Measurements from ENCODE around the gene IGFBPL1. TPM values are rescaled to one million over a fixed set of nuclear protein-coding genes. Genes with fewer than 3 reads are reported as not detected.

The IGFBPL1 gene
- total and polyA plus RNA-seq, 2 donors, result 0.55 to 6.0 TPM

DNA sequence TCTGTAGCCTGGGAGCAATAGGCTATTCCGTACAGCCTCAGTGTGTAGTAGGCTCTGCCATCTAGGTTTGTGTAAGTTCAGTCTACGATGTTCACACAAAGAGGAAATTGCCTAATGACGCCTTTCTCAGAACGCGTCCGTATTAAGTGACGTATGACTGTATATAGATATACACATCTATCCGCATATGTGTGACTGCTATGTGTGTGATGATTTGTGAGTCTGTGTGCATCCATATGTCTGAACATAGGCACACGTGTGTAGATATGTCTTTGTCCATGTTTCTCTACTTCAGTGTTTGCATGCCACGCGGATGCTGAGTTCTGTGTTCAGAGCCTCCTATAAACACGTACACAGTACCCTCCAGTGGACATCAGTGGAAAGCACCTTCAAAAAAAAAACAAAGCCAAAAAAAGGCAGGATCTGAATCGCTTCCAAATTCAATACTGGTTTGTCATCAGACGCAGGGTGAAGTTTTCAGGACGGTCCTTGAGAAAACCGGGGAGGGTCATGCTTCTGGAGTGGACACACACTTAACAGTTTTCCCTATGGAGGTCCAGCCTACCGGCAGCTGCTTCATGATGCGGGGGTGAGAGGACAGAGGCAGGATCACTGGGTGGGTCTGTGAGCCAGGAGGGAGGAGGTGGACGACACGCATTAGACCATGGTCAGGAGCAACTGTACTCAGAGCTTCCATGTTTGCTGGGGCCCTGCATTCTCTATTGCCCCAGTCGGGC, 61.2 kb downstream of the IGFBPL1 start:
- Histone ChIP-seq H3K9me3 (ENCODE audit: control insufficient read depth in 2 of 2, insufficient read depth in 1 of 2, low read length in 1 of 2) (no peaks in the 10 kb centered on the region), H3K27ac (ENCODE audit: low read depth in 1 of 2, low read length in 1 of 2) (no peak overlapping the region), H3K4me1 (ENCODE audit: control insufficient read depth in 2 of 2, insufficient read depth in 2 of 2, low read length in 2 of 2) (no peaks in the 10 kb centered on the region), H3K4me3 (ENCODE audit: low read length in 2 of 2) (no peak overlapping the region), H3K27me3 (ENCODE audit: control insufficient read depth in 2 of 2, insufficient read depth in 1 of 2, low read length in 1 of 2) (no peaks in the 10 kb centered on the region), H3K36me3 (ENCODE audit: control insufficient read depth in 2 of 2, insufficient read depth in 2 of 2, low read length in 1 of 2) (no peaks in the 10 kb centered on the region)
- 37% methylated on average over 21 of the region's 21 CpGs for WGBS
- peak in 8 of 9 donors; percentile 13 to 67 (median 35) for DNase-seq (ENCODE audit: low read depth in 6 of 9, low spot score in 9 of 9)

DNA sequence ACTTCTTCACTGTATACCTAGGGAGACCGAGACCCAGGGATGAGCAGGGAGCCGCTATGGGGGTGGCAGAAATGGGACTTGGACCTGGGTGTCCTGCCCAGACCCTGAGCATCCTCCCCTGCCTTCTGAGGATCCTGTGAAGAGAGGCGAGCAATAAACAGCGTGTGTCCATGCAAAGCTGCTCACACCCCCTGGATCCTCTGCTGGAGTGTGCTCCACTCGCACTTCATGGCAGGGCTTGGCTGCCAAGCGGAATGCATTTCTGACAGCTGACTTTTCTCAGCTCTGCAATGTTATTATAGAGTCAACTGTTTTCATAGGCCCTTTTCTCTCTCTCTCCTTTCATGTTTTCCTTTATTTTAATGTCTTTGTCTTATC, 62.8 kb downstream of the IGFBPL1 start:
- no peaks in the 10 kb centered on the region for H3K27me3 ChIP-seq (ENCODE audit: control insufficient read depth in 2 of 2, insufficient read depth in 1 of 2, low read length in 1 of 2)
- 94% methylated on average over 6 of the region's 6 CpGs for whole genome bisulfite sequencing
- H3K9me3 ChIP-seq (ENCODE audit: control insufficient read depth in 2 of 2, insufficient read depth in 1 of 2, low read length in 1 of 2), result no peaks in the 10 kb centered on the region
- DNase-seq (ENCODE audit: low read depth in 6 of 9, low spot score in 9 of 9), result no peak
- H3K4me3 ChIP-seq (ENCODE audit: low read length in 2 of 2), result no peak overlapping the region
- H3K36me3 ChIP-seq (ENCODE audit: control insufficient read depth in 2 of 2, insufficient read depth in 2 of 2, low read length in 1 of 2), result no peaks in the 10 kb centered on the region
- no peak overlapping the region for H3K27ac ChIP-seq (ENCODE audit: low read depth in 1 of 2, low read length in 1 of 2)
- H3K4me1 ChIP-seq (ENCODE audit: control insufficient read depth in 2 of 2, insufficient read depth in 2 of 2, low read length in 2 of 2), result no peaks in the 10 kb centered on the region

DNA sequence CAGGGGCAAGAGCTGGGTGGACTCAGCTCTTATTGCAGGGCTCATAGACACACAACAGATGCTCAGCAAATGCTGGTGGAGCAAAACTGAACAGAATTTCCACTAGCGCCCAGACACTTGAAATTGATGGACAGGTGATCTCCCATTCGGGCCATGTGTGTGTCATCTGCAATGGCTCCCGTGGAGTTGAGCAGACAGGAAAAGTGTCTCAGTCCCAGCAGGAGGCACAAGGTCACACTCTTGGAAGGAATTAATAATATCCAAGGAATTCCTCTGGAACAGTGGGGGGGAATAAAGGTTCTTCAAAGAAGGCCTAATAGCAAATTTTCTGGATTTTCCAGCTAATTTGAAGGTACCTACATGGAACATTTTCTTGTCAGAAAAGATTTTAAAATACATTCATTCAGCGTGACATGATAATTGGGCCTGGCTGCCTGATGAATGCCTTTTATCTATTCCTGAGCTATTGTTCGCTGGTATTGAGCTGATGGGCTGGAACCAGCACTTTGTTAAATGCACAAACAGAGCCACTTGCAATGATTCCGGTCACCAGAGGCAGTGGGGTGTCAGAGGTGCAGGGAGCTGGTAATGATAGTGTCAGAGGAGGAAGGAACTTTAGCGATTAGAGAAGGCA, 63.3 kb downstream of the IGFBPL1 start:
- Histone ChIP-seq H3K27me3 (ENCODE audit: control insufficient read depth in 2 of 2, insufficient read depth in 1 of 2, low read length in 1 of 2) (no peaks in the 10 kb centered on the region), H3K36me3 (ENCODE audit: control insufficient read depth in 2 of 2, insufficient read depth in 2 of 2, low read length in 1 of 2) (no peaks in the 10 kb centered on the region), H3K9me3 (ENCODE audit: control insufficient read depth in 2 of 2, insufficient read depth in 1 of 2, low read length in 1 of 2) (no peaks in the 10 kb centered on the region), H3K4me3 (ENCODE audit: low read length in 2 of 2) (no peak overlapping the region), H3K4me1 (ENCODE audit: control insufficient read depth in 2 of 2, insufficient read depth in 2 of 2, low read length in 2 of 2) (no peaks in the 10 kb centered on the region), H3K27ac (ENCODE audit: low read depth in 1 of 2, low read length in 1 of 2) (no peak overlapping the region)
- 96% methylated on average over 7 of the region's 7 CpGs for WGBS
- no peak for DNase-seq (ENCODE audit: low read depth in 6 of 9, low spot score in 9 of 9)

DNA sequence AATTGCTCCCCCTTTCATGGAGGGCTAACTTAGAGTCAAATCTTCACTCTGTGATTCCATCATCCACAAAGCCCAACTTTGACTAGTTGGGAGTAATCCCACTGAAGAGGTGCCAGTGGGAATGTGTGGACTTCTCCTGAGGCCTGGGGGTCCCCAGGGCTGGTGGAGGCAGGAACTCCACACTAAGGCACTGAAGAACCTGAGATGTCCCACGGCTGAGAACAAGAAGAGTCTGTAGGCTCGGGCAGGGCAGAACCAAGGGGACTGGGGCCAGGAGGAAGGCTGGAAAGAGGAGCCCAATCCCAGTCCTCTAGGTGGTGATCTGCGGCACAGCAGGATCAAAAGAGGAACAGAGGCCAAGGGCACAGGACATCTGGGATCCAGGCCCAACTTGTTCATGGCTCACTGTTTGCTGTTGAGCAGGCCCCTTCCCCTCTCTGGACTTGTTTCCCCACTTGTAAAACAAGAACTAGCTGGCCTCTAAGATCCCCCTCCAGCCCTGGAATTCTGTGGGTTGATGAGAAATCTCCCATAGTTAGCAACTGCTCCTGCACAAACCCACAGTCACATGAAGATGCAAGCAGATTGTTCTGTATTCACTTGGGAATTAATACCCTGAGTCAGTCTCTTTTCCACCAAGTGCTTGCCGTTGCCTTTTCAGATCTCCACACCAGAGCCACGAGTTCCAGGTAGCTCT, 64.4 kb downstream of the IGFBPL1 start:
- no peaks in the 10 kb centered on the region for H3K27me3 ChIP-seq (ENCODE audit: control insufficient read depth in 2 of 2, insufficient read depth in 1 of 2, low read length in 1 of 2)
- no peaks in the 10 kb centered on the region for H3K36me3 ChIP-seq (ENCODE audit: control insufficient read depth in 2 of 2, insufficient read depth in 2 of 2, low read length in 1 of 2)
- no peaks in the 10 kb centered on the region for H3K9me3 ChIP-seq (ENCODE audit: control insufficient read depth in 2 of 2, insufficient read depth in 1 of 2, low read length in 1 of 2)
- no peaks in the 10 kb centered on the region for H3K4me1 ChIP-seq (ENCODE audit: control insufficient read depth in 2 of 2, insufficient read depth in 2 of 2, low read length in 2 of 2)
- no peak overlapping the region for H3K27ac ChIP-seq (ENCODE audit: low read depth in 1 of 2, low read length in 1 of 2)
- H3K4me3 ChIP-seq (ENCODE audit: low read length in 2 of 2), result no peak overlapping the region
- no peak for DNase-seq (ENCODE audit: low read depth in 6 of 9, low spot score in 9 of 9)
- 73% methylated on average over 5 of the region's 5 CpGs for WGBS

DNA sequence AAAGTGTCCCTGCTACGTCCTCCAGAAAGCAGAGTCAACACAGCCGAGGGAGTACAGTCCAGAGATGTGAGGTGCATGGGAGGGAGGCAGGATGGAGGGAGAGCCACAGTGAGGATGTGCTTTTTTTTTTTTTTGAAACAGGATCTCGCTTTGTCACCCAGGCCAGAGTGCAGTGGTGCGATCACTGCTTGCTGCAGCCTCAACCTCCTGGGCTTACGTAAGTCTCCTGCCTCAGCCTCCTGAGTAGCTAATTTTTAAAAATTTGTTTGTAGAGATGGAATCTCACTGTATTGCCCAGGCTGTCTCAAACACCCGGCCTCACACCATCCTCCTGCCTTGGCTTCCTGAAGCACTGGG, 65.0 kb downstream of the IGFBPL1 start:
- DNase-seq (ENCODE audit: low read depth in 6 of 9, low spot score in 9 of 9), result no peak
- Histone ChIP-seq H3K27ac (ENCODE audit: low read depth in 1 of 2, low read length in 1 of 2) (no peak overlapping the region), H3K27me3 (ENCODE audit: control insufficient read depth in 2 of 2, insufficient read depth in 1 of 2, low read length in 1 of 2) (no peaks in the 10 kb centered on the region), H3K4me3 (ENCODE audit: low read length in 2 of 2) (no peak overlapping the region), H3K9me3 (ENCODE audit: control insufficient read depth in 2 of 2, insufficient read depth in 1 of 2, low read length in 1 of 2) (no peaks in the 10 kb centered on the region), H3K36me3 (ENCODE audit: control insufficient read depth in 2 of 2, insufficient read depth in 2 of 2, low read length in 1 of 2) (no peaks in the 10 kb centered on the region), H3K4me1 (ENCODE audit: control insufficient read depth in 2 of 2, insufficient read depth in 2 of 2, low read length in 2 of 2) (no peaks in the 10 kb centered on the region)
- WGBS, result 88% methylated on average over 6 of the region's 6 CpGs

DNA sequence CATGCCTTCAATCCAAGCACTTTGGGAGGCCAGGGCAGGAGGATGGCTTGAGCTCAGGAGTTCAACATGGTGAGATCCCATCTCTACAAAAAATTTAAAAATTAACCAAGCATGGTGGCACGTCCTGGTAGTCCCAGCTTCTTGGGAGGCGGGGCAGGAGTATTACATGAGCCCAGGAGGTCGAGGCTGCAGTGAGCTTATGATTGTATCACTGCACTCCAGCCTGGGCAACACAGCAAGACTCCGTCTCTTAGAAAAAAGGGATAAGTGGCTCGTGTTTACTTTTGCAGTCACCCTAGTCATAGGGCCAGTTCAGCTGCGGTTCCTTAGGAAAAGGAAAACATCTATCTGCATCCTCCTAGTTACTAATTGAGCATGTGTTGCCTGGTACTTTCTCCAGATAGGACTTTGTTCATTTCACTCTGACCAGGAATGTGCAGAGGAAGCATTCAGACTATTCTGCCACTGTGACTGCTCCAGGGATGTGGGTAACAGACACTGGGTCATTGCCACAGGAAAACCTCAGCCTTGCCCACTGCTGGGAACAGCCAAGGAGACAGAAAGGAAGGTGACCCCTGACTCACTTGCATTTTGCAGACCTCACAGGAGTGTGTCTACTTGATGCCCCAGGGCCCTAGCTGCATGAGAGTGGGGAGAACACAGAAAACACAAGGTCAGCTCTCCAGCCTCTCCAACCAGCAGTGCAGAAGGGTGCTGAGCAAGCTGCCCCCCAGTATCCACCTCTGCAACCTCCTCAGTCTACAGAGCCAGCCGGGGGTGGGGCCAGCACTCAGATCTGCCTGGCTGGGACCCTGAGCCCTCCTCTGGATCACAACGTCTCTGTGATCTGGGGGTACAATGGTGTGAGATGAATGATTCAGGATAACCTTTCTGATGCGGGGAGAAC, 65.6 kb downstream of the IGFBPL1 start:
- WGBS, result 82% methylated on average over 9 of the region's 9 CpGs
- no peak for DNase-seq (ENCODE audit: low read depth in 6 of 9, low spot score in 9 of 9)
- Histone ChIP-seq H3K4me1 (ENCODE audit: control insufficient read depth in 2 of 2, insufficient read depth in 2 of 2, low read length in 2 of 2) (no peaks in the 10 kb centered on the region), H3K4me3 (ENCODE audit: low read length in 2 of 2) (no peak overlapping the region), H3K36me3 (ENCODE audit: control insufficient read depth in 2 of 2, insufficient read depth in 2 of 2, low read length in 1 of 2) (no peaks in the 10 kb centered on the region), H3K27ac (ENCODE audit: low read depth in 1 of 2, low read length in 1 of 2) (no peak overlapping the region), H3K9me3 (ENCODE audit: control insufficient read depth in 2 of 2, insufficient read depth in 1 of 2, low read length in 1 of 2) (no peaks in the 10 kb centered on the region), H3K27me3 (ENCODE audit: control insufficient read depth in 2 of 2, insufficient read depth in 1 of 2, low read length in 1 of 2) (no peaks in the 10 kb centered on the region)

DNA sequence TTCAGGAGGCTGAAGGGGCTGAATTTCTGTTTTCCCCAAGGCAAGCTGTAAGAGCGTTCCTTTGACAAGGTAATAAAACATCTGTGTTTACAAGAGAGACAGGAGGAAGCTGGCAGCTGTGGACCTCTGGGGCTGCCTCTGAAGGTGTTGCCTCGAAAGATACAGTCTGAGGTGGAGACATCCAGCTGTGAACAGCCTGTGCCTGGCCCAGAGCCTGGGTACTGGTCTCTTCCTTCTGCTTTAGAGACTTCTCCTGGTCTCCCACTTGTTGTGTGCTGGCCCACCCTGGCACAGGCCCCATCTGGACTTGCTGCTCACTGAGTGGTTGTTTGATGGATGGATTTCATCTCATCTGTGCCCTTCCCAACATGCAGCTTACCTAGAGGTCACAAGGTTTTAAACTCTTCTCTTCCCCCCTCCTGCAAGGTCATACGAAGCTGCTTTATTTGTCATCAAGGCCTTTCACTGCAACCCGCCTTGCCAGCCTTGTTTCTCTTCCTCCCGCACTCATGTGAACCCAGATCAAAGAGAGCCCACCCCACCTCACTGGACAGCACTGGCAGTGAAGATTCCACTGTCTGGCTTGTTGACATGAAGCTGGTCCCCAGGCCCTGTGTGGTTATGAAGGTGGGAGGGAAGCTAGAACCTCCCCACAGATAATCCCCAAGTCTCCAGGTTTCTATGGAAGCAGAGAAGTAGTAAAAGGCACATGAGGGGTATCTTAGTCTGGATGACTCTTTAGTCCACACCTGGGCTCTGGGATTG, 66.7 kb downstream of the IGFBPL1 start:
- Histone ChIP-seq H3K4me3 (ENCODE audit: low read length in 2 of 2) (no peak overlapping the region), H3K4me1 (ENCODE audit: control insufficient read depth in 2 of 2, insufficient read depth in 2 of 2, low read length in 2 of 2) (no peaks in the 10 kb centered on the region), H3K36me3 (ENCODE audit: control insufficient read depth in 2 of 2, insufficient read depth in 2 of 2, low read length in 1 of 2) (no peaks in the 10 kb centered on the region), H3K27me3 (ENCODE audit: control insufficient read depth in 2 of 2, insufficient read depth in 1 of 2, low read length in 1 of 2) (no peaks in the 10 kb centered on the region), H3K9me3 (ENCODE audit: control insufficient read depth in 2 of 2, insufficient read depth in 1 of 2, low read length in 1 of 2) (no peaks in the 10 kb centered on the region), H3K27ac (ENCODE audit: low read depth in 1 of 2, low read length in 1 of 2) (no peak overlapping the region)
- WGBS, result 78% methylated on average over 5 of the region's 5 CpGs
- DNase-seq (ENCODE audit: low read depth in 6 of 9, low spot score in 9 of 9), result no peak

DNA sequence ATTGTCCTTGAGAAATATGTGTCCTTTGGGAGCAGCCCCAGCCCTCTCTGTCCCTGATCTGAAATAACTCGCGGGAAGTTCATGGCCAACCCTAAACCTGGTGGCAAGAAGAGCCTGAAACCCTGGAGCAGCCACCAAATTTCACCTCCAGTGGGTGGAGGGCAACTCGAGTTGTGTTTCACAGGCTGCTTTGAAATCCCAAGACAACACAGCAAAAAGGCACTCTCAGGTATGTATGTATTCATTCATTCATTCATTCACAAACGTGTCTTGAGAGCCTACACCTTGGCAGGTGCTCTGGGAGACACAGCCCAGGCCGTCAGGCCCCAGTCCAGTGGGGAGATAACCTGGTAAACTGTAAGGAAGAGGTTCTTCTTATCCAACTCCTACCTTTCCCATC, 67.4 kb downstream of the IGFBPL1 start:
- no peaks in the 10 kb centered on the region for H3K4me1 ChIP-seq (ENCODE audit: control insufficient read depth in 2 of 2, insufficient read depth in 2 of 2, low read length in 2 of 2)
- no peak overlapping the region for H3K4me3 ChIP-seq (ENCODE audit: low read length in 2 of 2)
- no peaks in the 10 kb centered on the region for H3K36me3 ChIP-seq (ENCODE audit: control insufficient read depth in 2 of 2, insufficient read depth in 2 of 2, low read length in 1 of 2)
- H3K9me3 ChIP-seq (ENCODE audit: control insufficient read depth in 2 of 2, insufficient read depth in 1 of 2, low read length in 1 of 2), result no peaks in the 10 kb centered on the region
- no peak for DNase-seq (ENCODE audit: low read depth in 6 of 9, low spot score in 9 of 9)
- no peaks in the 10 kb centered on the region for H3K27me3 ChIP-seq (ENCODE audit: control insufficient read depth in 2 of 2, insufficient read depth in 1 of 2, low read length in 1 of 2)
- H3K27ac ChIP-seq (ENCODE audit: low read depth in 1 of 2, low read length in 1 of 2), result no peak overlapping the region
- WGBS, result 88% methylated on average over 5 of the region's 5 CpGs

Measured in thymus (tissue), 11 donors.